Right lung (tissue), 5 donors: ENCODE results near the gene POU5F1. TPM values are rescaled to one million over a fixed set of nuclear protein-coding genes. Genes with fewer than 3 reads are reported as not detected.
A peak's percentile ranks its signal among the peaks of the same experiment; 100 is the strongest.

Source experiments
- DNase-seq, 2 donors: peaks; one replicate each; pipeline ENCODE4 v3.0.0-alpha.2; 2013
- polyA plus RNA-seq, 5 donors: library from polyadenylated mRNA; unstranded; fragments of 120-200 nt; gene quantifications; one replicate each; pipeline versions ENCODE4 v1.2.1 to v1.2.3, GENCODE V29; 2013; ENCODE audit warnings: inconsistent platforms in 1 of 5, low replicate concordance in 1 of 5; ENCODE audit not compliant: insufficient read length in 5 of 5, insufficient read depth in 1 of 5

POU5F1 gene
- polyA plus RNA-seq, 5 donors = 0.65 to 1.00 (median 0.90) TPM

GRCh38 chr6:31144296-31144969, 26.0 kb downstream of the POU5F1 start:
- DNase-seq = no peak

GRCh38 chr6:31143148-31143547, 27.3 kb downstream of the POU5F1 start:
- no peak for DNase-seq

GRCh38 chr6:31142361-31142761, 28.1 kb downstream of the POU5F1 start:
- no peak for DNase-seq

DNA sequence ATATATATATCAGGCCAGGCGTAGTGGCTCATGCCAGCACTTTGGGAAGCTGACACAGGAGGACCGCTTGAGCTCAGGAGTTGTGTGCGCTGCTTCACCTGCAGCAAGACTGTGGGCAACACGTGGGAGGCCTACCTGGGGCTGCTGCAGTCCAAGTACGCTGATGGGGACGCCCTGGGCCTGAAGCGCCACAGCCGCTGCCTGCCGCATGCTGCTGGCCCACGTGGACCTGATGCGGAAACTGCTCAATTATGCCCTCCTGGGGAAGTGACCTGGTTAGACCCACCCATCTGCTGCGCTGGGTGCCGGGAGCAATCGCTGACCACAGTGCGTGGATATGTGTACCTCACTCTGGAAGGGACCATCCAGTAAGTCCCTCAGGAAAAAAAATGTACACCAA, 29.8 kb downstream of the POU5F1 start:
- no peak for DNase-seq

- DNase-seq = no peak
These were observed 30.9 kb downstream of the POU5F1 start for GRCh38 chr6:31139599-31139998.

DNA sequence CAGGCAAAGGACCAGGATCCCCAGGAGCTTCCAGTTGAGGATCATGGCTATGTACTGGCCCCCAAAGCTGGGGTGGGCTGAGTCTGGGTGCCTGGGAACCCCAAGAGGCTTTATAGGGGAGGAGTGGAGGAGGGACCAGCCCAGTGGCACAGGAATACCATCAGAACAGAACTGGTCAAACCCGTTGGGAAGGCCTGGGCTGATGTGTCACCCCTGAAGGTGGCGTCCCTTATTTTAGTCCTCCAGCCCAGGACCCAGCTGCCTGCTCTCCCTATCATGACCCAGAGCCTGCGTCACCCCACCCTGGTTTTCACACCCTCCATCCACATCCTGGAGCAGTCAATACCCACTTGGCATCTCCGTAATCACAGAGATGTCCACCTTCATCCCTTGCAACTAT, 31.5 kb downstream of the POU5F1 start, which contains the start of gene PSORS1C2:
PSORS1C2 (minus strand) TSS at position 85 of the 400 bp plus-strand sequence; CDS start at position 45, 40 bp downstream.
- DNase-seq = no peak

- no peak for DNase-seq
These were observed 34.8 kb downstream of the POU5F1 start for GRCh38 chr6:31135710-31136109.

- DNase-seq = no peak
These were observed 37.7 kb downstream of the POU5F1 start for GRCh38 chr6:31132806-31133205.

- DNase-seq = no peak
These were observed 38.9 kb downstream of the POU5F1 start for GRCh38 chr6:31131595-31131994.

DNA sequence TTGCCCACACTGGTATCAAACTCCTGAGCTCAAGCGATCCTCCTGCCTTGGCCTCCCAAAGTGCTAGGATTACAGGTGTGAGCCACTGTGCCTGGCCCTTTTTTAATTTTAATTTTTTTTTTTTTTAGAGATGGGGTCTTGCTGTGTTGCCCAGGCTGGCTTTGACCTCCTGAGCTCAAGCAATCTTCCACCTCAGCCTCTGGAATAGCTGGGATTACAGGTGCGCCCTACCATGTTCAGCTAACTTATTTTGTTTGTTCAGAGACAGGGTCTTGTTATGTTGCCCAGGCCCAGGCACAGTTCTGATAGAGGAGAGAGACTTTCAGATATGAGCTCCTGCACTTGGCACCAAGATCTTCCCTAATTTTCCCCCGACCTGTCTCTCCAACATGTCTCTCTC, 39.7 kb downstream of the POU5F1 start:
- no peak for DNase-seq

DNA sequence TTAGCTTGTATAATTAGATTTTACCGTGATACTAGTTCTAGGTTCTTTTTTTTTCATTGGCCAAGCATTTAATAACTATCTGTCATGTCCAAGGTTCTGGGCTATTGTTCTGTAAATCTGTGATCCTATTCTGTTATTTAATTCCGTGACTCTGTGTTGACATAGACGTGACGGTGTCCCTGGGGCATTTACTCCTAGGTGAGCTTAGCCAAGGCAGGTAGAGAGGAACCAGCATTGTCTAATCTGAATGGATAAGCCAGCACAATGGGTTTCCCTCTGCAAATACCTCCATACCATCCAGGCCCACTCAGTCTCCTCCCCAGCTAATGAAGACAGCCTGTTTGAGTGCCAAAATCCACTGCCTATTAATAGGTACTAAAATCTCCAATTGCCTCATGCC, 41.4 kb downstream of the POU5F1 start:
- no peak for DNase-seq

DNA sequence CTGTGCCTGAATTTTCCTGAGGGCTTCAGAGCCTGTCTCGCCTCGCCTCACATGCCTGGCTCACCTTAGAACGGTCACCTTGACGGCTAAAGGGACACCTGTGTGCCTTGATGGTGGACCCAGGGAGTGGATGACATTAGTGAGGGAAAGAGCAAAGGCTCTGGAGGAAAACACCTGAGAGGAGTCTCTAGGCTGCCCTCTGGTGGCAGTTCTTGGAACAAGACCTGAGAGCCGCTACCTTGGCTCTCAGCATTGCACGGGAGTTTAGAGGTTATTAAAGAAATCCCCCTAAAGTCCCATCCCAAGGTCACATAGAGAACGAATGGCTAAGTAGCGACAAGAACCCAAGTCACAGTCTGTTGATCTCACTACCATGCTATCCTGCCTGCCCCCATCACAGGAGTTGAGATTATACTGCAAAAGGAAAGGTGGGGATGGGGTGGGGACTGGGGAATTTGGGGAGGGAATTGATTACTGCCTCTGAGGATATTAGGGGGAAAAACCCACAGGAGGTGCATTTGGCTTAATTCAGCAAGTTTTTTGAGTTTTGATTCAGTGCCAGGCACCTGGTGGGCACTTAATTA, 42.3 kb downstream of the POU5F1 start:
- peak in 1 of 2 donors; percentile 24 for DNase-seq

DNA sequence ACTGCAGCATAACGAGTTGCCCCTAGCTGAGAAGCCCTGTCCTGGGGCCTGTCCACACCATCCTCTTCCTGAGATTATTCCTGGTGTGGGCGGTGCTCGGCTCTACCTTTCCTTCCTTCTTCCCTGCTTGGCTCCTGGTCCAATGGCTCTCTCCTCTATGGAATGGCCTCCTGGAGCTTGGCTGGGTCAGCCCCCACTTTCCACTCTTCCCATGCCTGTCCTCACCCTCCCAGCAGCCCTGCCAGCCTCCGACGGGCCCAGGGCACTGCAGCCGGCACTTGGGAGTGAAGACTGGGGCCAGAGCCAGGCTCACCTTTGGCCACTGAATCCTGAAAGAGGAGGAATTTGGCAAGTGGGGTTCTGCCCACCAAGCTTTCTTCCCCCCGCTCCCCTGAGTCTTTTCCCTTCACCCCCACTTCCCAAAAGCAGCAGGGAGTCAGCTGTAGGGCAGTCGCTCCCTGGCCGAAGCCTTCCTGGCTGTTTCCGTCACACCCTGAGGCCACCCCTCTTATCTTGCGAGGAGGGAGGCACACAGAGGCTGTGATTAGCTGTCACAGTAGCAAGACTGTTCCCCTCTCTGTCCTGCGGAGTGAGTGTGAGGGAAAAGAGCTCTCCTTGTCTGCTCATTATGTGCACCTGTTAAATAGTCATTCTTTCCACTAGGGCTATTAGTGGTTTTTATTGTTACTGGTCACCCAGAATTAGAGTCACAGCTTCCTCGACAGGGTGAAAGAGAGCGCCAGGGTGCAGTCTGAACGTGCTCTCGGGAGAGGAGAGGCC, 43.9 kb downstream of the POU5F1 start:
- no peak for DNase-seq

- no peak for DNase-seq
These were observed 44.7 kb downstream of the POU5F1 start for GRCh38 chr6:31125586-31126363.

GRCh38 chr6:31125162-31125561, 45.3 kb downstream of the POU5F1 start:
- DNase-seq = no peak

- DNase-seq = peak in 1 of 2 donors; percentile 81
These were observed 47.4 kb downstream of the POU5F1 start for GRCh38 chr6:31122791-31123706.

DNA sequence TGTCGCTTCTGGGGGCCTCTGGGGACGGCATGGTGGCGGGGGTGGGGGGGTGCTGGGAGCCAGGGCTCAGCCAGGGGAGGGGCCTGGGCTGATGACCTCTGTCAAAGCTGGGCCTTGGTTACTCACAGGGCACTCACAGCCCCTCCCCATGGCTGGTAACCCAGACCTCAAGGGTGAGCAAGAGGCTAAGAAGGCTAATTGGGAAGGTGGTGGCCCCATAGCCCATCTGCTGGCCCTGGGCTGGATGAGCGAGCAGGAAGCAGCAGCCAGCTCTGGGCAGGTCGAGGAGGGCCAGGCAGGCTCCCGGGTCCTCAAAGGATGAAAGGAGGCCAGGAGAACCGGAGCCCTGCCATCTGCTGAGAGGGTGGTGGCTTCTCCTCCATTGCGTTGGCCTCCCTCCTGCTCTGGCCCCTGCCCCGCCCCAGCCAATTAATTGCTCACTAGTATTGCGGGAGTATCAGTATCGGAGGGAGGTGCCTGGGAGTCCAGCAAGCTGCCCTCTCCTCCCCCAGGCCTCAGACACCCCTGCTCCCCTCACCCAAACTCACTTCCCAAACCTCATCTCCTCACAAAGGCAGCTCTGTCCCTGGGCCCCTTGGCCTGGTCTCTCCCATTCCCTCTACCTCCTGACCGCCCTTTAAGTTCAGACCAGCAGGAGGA, 49.2 kb downstream of the POU5F1 start:
- no peak for DNase-seq

GRCh38 chr6:31120151-31120915, 50.1 kb downstream of the POU5F1 start, which contains the start of gene CDSN:
Gene CDSN, minus strand, starts transcription at chr6:31120446. Its CDS starts 27 bp downstream, at chr6:31120419.
- DNase-seq = no peak

DNA sequence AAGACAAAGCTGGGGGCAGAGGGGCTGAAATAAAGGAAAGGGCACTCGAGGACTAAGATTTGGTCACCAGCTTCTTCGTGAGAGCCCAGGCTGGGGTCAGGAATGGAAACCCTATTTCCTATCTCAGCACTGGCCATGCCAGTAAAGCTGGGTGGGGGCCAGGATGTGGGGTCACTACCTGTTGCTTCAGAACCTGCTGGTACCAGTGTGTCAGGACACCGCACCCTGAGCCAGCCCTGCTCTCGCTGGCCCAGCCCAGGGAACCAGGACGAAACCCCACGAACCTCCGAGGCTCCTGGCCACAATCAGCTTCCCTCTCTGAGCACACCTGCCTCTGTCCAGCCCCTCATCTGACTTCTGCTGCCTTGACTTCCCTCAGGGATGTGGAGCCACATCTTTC, 52.3 kb downstream of the POU5F1 start:
- no peak for DNase-seq
